ENCODE data around the gene CDPF1. TPM values are rescaled to one million over a fixed set of nuclear protein-coding genes. Genes with fewer than 3 reads are reported as not detected.

CDPF1 gene
- total RNA-seq, 1 donor from 2014 or later, result 6.7 TPM

DNA sequence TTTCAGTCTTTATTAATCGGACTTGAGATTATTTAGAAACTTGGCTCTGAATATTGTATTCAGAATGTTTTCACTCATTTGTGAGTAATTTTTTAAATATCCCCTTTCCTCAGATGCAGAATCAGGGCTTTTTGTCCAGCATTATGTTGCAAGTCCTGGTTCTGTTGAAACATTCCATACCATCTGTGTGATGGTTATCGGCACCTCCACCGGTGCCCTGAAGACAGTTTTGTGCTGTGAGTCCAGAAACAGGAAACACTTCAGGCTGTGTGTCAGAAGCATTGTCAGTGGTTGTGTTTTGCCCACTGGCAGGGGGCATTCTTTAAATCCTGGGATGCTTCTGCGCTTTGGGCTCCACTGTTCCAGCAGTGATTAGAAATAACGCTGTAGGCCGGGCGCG, 20.4 kb downstream of the CDPF1 start:
- no peaks in the 10 kb centered on the region for H3K4me1 ChIP-seq
- Mint-ChIP-seq H3K4me1 (peaks cover 15% of the 10 kb centered on the region), H3K9me3 (no peaks in the 10 kb centered on the region), H3K27ac (no peak overlapping the region), H3K36me3 (peaks cover 3% of the 10 kb centered on the region), H3K27me3 (ENCODE audit: insufficient read depth, low read depth) (peaks cover 2% of the 10 kb centered on the region), H3K4me3 (no peak overlapping the region)
- DNase-seq (ENCODE audit: low spot score), result no peak
- H3K9ac ChIP-seq, result no peak overlapping the region
- H3K36me3 ChIP-seq, result no peaks in the 10 kb centered on the region
- no peaks in the 10 kb centered on the region for H3F3A ChIP-seq (ENCODE audit: low read depth)
- no peak overlapping the region for H2AFZ ChIP-seq (replicated peaks)
- H3K4me2 ChIP-seq, result no peak overlapping the region
- H3K9me3 ChIP-seq (ENCODE audit: low read depth), result no peaks in the 10 kb centered on the region
- H3K4me3 ChIP-seq, result no peak overlapping the region
- no peaks in the 10 kb centered on the region for H3K27me3 ChIP-seq
- H3K79me2 ChIP-seq (ENCODE audit: low read depth), result no peaks in the 10 kb centered on the region
- TF ChIP-seq EZH2phosphoT487 (IDR thresholded peaks at IDR 0.05) (no peak), EZH2 (IDR thresholded peaks at IDR 0.05) (no peak)
- TF ChIP-seq, protein P1, sequence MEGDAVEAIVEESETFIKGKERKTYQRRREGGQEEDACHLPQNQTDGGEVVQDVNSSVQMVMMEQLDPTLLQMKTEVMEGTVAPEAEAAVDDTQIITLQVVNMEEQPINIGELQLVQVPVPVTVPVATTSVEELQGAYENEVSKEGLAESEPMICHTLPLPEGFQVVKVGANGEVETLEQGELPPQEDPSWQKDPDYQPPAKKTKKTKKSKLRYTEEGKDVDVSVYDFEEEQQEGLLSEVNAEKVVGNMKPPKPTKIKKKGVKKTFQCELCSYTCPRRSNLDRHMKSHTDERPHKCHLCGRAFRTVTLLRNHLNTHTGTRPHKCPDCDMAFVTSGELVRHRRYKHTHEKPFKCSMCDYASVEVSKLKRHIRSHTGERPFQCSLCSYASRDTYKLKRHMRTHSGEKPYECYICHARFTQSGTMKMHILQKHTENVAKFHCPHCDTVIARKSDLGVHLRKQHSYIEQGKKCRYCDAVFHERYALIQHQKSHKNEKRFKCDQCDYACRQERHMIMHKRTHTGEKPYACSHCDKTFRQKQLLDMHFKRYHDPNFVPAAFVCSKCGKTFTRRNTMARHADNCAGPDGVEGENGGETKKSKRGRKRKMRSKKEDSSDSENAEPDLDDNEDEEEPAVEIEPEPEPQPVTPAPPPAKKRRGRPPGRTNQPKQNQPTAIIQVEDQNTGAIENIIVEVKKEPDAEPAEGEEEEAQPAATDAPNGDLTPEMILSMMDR (IDR thresholded peaks at IDR 0.05), result no peak
- H3K27ac ChIP-seq, result no peak overlapping the region
- H4K20me1 ChIP-seq (ENCODE audit: low read depth), result no peaks in the 10 kb centered on the region

DNA sequence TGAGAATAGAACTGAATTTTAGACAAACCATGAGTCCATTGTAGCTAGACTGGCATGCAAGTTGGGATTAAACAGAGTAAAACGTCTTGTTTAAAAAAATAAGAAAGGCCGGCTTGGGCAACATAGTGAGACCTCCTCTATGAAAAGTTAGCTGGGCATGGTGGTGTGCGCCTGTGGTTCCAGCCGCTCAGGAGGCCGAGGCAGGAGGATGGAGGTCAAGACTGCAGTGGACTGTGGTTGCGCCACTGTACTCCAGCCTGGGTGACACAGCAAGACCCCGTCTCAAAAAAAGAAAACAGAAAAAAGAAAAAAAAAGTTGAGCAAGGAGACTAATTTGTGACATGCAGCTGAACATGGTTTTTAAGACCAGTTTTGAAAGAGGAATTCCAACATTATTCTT, 23.5 kb downstream of the CDPF1 start:
- H4K20me1 ChIP-seq (ENCODE audit: low read depth), result no peaks in the 10 kb centered on the region
- H3K27me3 ChIP-seq, result no peaks in the 10 kb centered on the region
- Mint-ChIP-seq H3K4me3 (no peak overlapping the region), H3K9me3 (no peaks in the 10 kb centered on the region), H3K27ac (peak overlapping the region; percentile 42), H3K36me3 (peaks cover 3% of the 10 kb centered on the region), H3K27me3 (ENCODE audit: insufficient read depth, low read depth) (peaks cover 4% of the 10 kb centered on the region), H3K4me1 (peaks cover 15% of the 10 kb centered on the region)
- no peak overlapping the region for H2AFZ ChIP-seq (replicated peaks)
- no peak overlapping the region for H3K9ac ChIP-seq
- no peak for DNase-seq (ENCODE audit: low spot score)
- no peaks in the 10 kb centered on the region for H3K9me3 ChIP-seq (ENCODE audit: low read depth)
- H3F3A ChIP-seq (ENCODE audit: low read depth), result no peaks in the 10 kb centered on the region
- H3K36me3 ChIP-seq, result no peaks in the 10 kb centered on the region
- H3K79me2 ChIP-seq (ENCODE audit: low read depth), result no peaks in the 10 kb centered on the region
- H3K4me1 ChIP-seq, result no peaks in the 10 kb centered on the region
- H3K4me3 ChIP-seq, result no peak overlapping the region
- no peak overlapping the region for H3K27ac ChIP-seq
- TF ChIP-seq, protein P1 (IDR thresholded peaks at IDR 0.05), result no peak
- no peak for TF ChIP-seq EZH2phosphoT487 (IDR thresholded peaks at IDR 0.05)
- no peak for TF ChIP-seq EZH2 (IDR thresholded peaks at IDR 0.05)
- no peak overlapping the region for H3K4me2 ChIP-seq

DNA sequence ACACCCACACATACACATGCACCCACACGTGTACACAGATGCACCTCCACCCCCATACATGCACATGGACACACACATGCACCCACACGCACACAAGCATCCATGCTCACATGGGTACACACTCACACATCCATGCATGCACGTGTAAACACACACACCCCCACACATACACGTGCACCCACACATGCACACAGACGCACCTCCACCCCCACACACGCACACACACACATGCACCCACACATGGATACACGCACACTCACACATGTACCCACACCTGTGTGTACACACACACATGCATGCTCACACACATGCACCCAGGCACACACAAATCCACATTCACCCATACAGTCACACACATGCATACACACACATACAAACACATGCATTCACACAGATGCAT, 24.5 kb downstream of the CDPF1 start:
- TF ChIP-seq EZH2phosphoT487 (IDR thresholded peaks at IDR 0.05) (no peak), EZH2 (IDR thresholded peaks at IDR 0.05) (no peak)
- TF ChIP-seq, protein P1 (IDR thresholded peaks at IDR 0.05), result no peak
- no peak for DNase-seq (ENCODE audit: low spot score)
- Histone ChIP-seq H3K4me1 (no peaks in the 10 kb centered on the region), H3K27ac (no peak overlapping the region), H2AFZ (replicated peaks) (no peak overlapping the region), H3K79me2 (ENCODE audit: low read depth) (no peaks in the 10 kb centered on the region), H3K27me3 (no peaks in the 10 kb centered on the region), H3K36me3 (no peaks in the 10 kb centered on the region), H3K4me3 (no peak overlapping the region), H3K9me3 (ENCODE audit: low read depth) (no peaks in the 10 kb centered on the region), H4K20me1 (ENCODE audit: low read depth) (no peaks in the 10 kb centered on the region), H3K4me2 (no peak overlapping the region), H3K9ac (no peak overlapping the region), H3F3A (ENCODE audit: low read depth) (no peaks in the 10 kb centered on the region)
- H3K9me3 Mint-ChIP-seq, result no peaks in the 10 kb centered on the region
- H3K27me3 Mint-ChIP-seq (ENCODE audit: insufficient read depth, low read depth), result peaks cover 4% of the 10 kb centered on the region
- peaks cover 15% of the 10 kb centered on the region for H3K4me1 Mint-ChIP-seq
- H3K4me3 Mint-ChIP-seq, result no peak overlapping the region
- peak overlapping the region; percentile 44 for H3K27ac Mint-ChIP-seq
- H3K36me3 Mint-ChIP-seq, result peaks cover 9% of the 10 kb centered on the region

Measured in neural progenitor cell (in vitro differentiated cells).